ENCODE results near the gene ADAD2. TPM values are rescaled to one million over a fixed set of nuclear protein-coding genes. Genes with fewer than 3 reads are reported as not detected.
A peak's percentile ranks its signal among the peaks of the same experiment; 100 is the strongest.

ADAD2 gene
- polyA plus RNA-seq (2013, experiment 1 of 2), result 0.30 TPM
- polyA plus RNA-seq (2013, experiment 2 of 2), result 0.38 TPM

- no peaks in the 10 kb centered on the region for H3K4me1 ChIP-seq (ENCODE audit: insufficient read depth, low read length)
- no peak within 1 kb of the TSS for H3K9ac ChIP-seq (ENCODE audit: low read depth, low read length)
- 92% methylated on average over 47 of the region's 47 CpGs for WGBS
- no peaks in the 10 kb centered on the region for H3K27me3 ChIP-seq (ENCODE audit: insufficient read depth, low read length)
- H3K4me3 ChIP-seq (ENCODE audit: low read length), result no peak within 1 kb of the TSS
- no peaks in the 10 kb centered on the region for H3K36me3 ChIP-seq (ENCODE audit: insufficient read depth, low read length)
- H3K27ac ChIP-seq (ENCODE audit: low read depth, low read length), result no peak within 1 kb of the TSS
- no peaks in the 10 kb centered on the region for H3K9me3 ChIP-seq (ENCODE audit: insufficient read depth, low read depth, low read length)
Observed at GRCh38 chr16:84190731-84191388, at the start of gene ADAD2. TSS of gene ADAD2 (plus strand) at chr16:84191157. CDS start at chr16:84191231, 74 bp downstream.

GRCh38 chr16:84143081-84143480, 47.9 kb upstream of the ADAD2 start:
- Histone ChIP-seq H3K9ac (ENCODE audit: low read depth, low read length) (no peak overlapping the region), H3K4me3 (ENCODE audit: low read length) (no peak overlapping the region; the same call in 1 of the 2 replicates), H3K36me3 (ENCODE audit: insufficient read depth, low read length) (peaks cover 3% of the 10 kb centered on the region; the same call in 1 of the 2 replicates), H3K27ac (ENCODE audit: low read depth, low read length) (no peak overlapping the region), H3K9me3 (ENCODE audit: insufficient read depth, low read depth, low read length) (no peaks in the 10 kb centered on the region), H3K4me1 (ENCODE audit: insufficient read depth, low read length) (peaks cover 17% of the 10 kb centered on the region), H3K27me3 (ENCODE audit: insufficient read depth, low read length) (peaks cover 18% of the 10 kb centered on the region)
- WGBS, result 100% methylated on average over 1 of the region's 1 CpG

GRCh38 chr16:84143784-84144199, 47.2 kb upstream of the ADAD2 start:
- Histone ChIP-seq H3K27ac (ENCODE audit: low read depth, low read length) (no peak overlapping the region), H3K4me3 (ENCODE audit: low read length) (peak overlapping the region; percentile 92), H3K4me1 (ENCODE audit: insufficient read depth, low read length) (peaks cover 10% of the 10 kb centered on the region), H3K9me3 (ENCODE audit: insufficient read depth, low read depth, low read length) (no peaks in the 10 kb centered on the region), H3K9ac (ENCODE audit: low read depth, low read length) (peak overlapping the region; percentile 68; the same call in 1 of the 2 replicates), H3K36me3 (ENCODE audit: insufficient read depth, low read length) (peaks cover 3% of the 10 kb centered on the region; the same call in 1 of the 2 replicates), H3K27me3 (ENCODE audit: insufficient read depth, low read length) (peaks cover 18% of the 10 kb centered on the region)
- WGBS, result 14% methylated on average over 11 of the region's 13 CpGs

GRCh38 chr16:84144209-84144858, 46.6 kb upstream of the ADAD2 start:
- Histone ChIP-seq H3K27me3 (ENCODE audit: insufficient read depth, low read length) (peaks cover 18% of the 10 kb centered on the region), H3K36me3 (ENCODE audit: insufficient read depth, low read length) (peaks cover 3% of the 10 kb centered on the region; the same call in 1 of the 2 replicates), H3K9me3 (ENCODE audit: insufficient read depth, low read depth, low read length) (no peaks in the 10 kb centered on the region), H3K4me1 (ENCODE audit: insufficient read depth, low read length) (peaks cover 4% of the 10 kb centered on the region; the same call in 1 of the 2 replicates), H3K27ac (ENCODE audit: low read depth, low read length) (peak overlapping the region; percentile 78; the same call in 1 of the 2 replicates), H3K9ac (ENCODE audit: low read depth, low read length) (peak overlapping the region; percentile 68), H3K4me3 (ENCODE audit: low read length) (peak overlapping the region; percentile 92)
- 1% methylated on average over 39 of the region's 39 CpGs for WGBS

- Histone ChIP-seq H3K36me3 (ENCODE audit: insufficient read depth, low read length) (peaks cover 3% of the 10 kb centered on the region; the same call in 1 of the 2 replicates), H3K9me3 (ENCODE audit: insufficient read depth, low read depth, low read length) (no peaks in the 10 kb centered on the region), H3K4me3 (ENCODE audit: low read length) (peak within 1 kb of the TSS; percentile 92), H3K27ac (ENCODE audit: low read depth, low read length) (peak within 1 kb of the TSS; percentile 78; the same call in 1 of the 2 replicates), H3K4me1 (ENCODE audit: insufficient read depth, low read length) (no peaks in the 10 kb centered on the region), H3K27me3 (ENCODE audit: insufficient read depth, low read length) (peaks cover 18% of the 10 kb centered on the region), H3K9ac (ENCODE audit: low read depth, low read length) (peak within 1 kb of the TSS; percentile 68)
- under 1% methylated on average over 89 of the region's 89 CpGs for WGBS
Observed at GRCh38 chr16:84144859-84145639, 45.9 kb upstream of the ADAD2 start, which contains the start of the genes DNAAF1 and HSDL1. TSS of gene DNAAF1 (plus strand) at chr16:84145308. CDS start at chr16:84145441, 133 bp downstream. TSS of gene HSDL1 (minus strand) at chr16:84145177. CDS start at chr16:84131321, 13,856 bp downstream.

- H3K9me3 ChIP-seq (ENCODE audit: insufficient read depth, low read depth, low read length), result no peaks in the 10 kb centered on the region
- no peak overlapping the region for H3K9ac ChIP-seq (ENCODE audit: low read depth, low read length)
- 81% methylated on average over 3 of the region's 3 CpGs for WGBS
- H3K4me1 ChIP-seq (ENCODE audit: insufficient read depth, low read length), result peaks cover 8% of the 10 kb centered on the region; the same call in 1 of the 2 replicates
- no peak overlapping the region for H3K27ac ChIP-seq (ENCODE audit: low read depth, low read length)
- peaks cover 12% of the 10 kb centered on the region for H3K27me3 ChIP-seq (ENCODE audit: insufficient read depth, low read length)
- no peaks in the 10 kb centered on the region for H3K36me3 ChIP-seq (ENCODE audit: insufficient read depth, low read length)
- no peak overlapping the region for H3K4me3 ChIP-seq (ENCODE audit: low read length)
Observed at GRCh38 chr16:84150926-84151325, 40.0 kb upstream of the ADAD2 start.

GRCh38 chr16:84153660-84154214, 37.2 kb upstream of the ADAD2 start:
- Histone ChIP-seq H3K9me3 (ENCODE audit: insufficient read depth, low read depth, low read length) (no peaks in the 10 kb centered on the region), H3K27me3 (ENCODE audit: insufficient read depth, low read length) (no peaks in the 10 kb centered on the region), H3K4me3 (ENCODE audit: low read length) (no peak overlapping the region), H3K4me1 (ENCODE audit: insufficient read depth, low read length) (peaks cover 8% of the 10 kb centered on the region; the same call in 1 of the 2 replicates), H3K9ac (ENCODE audit: low read depth, low read length) (no peak overlapping the region), H3K27ac (ENCODE audit: low read depth, low read length) (no peak overlapping the region), H3K36me3 (ENCODE audit: insufficient read depth, low read length) (no peaks in the 10 kb centered on the region)
- WGBS, result 73% methylated on average over 8 of the region's 8 CpGs

GRCh38 chr16:84155226-84155625, 35.7 kb upstream of the ADAD2 start:
- Histone ChIP-seq H3K27me3 (ENCODE audit: insufficient read depth, low read length) (no peaks in the 10 kb centered on the region), H3K9ac (ENCODE audit: low read depth, low read length) (no peak overlapping the region), H3K36me3 (ENCODE audit: insufficient read depth, low read length) (no peaks in the 10 kb centered on the region), H3K4me3 (ENCODE audit: low read length) (no peak overlapping the region), H3K4me1 (ENCODE audit: insufficient read depth, low read length) (peaks cover 8% of the 10 kb centered on the region; the same call in 1 of the 2 replicates), H3K27ac (ENCODE audit: low read depth, low read length) (no peak overlapping the region), H3K9me3 (ENCODE audit: insufficient read depth, low read depth, low read length) (no peaks in the 10 kb centered on the region)
- 91% methylated on average over 4 of the region's 4 CpGs for WGBS

GRCh38 chr16:84155771-84156170, 35.2 kb upstream of the ADAD2 start:
- H3K27ac ChIP-seq (ENCODE audit: low read depth, low read length), result no peak overlapping the region
- no peak overlapping the region for H3K9ac ChIP-seq (ENCODE audit: low read depth, low read length)
- WGBS, result 93% methylated on average over 5 of the region's 6 CpGs
- no peaks in the 10 kb centered on the region for H3K27me3 ChIP-seq (ENCODE audit: insufficient read depth, low read length)
- H3K4me1 ChIP-seq (ENCODE audit: insufficient read depth, low read length), result peaks cover 8% of the 10 kb centered on the region; the same call in 1 of the 2 replicates
- H3K4me3 ChIP-seq (ENCODE audit: low read length), result no peak overlapping the region
- H3K9me3 ChIP-seq (ENCODE audit: insufficient read depth, low read depth, low read length), result no peaks in the 10 kb centered on the region
- H3K36me3 ChIP-seq (ENCODE audit: insufficient read depth, low read length), result no peaks in the 10 kb centered on the region

GRCh38 chr16:84156342-84156784, 34.6 kb upstream of the ADAD2 start:
- Histone ChIP-seq H3K36me3 (ENCODE audit: insufficient read depth, low read length) (no peaks in the 10 kb centered on the region), H3K9ac (ENCODE audit: low read depth, low read length) (no peak overlapping the region), H3K9me3 (ENCODE audit: insufficient read depth, low read depth, low read length) (no peaks in the 10 kb centered on the region), H3K27ac (ENCODE audit: low read depth, low read length) (no peak overlapping the region), H3K4me3 (ENCODE audit: low read length) (no peak overlapping the region), H3K27me3 (ENCODE audit: insufficient read depth, low read length) (no peaks in the 10 kb centered on the region), H3K4me1 (ENCODE audit: insufficient read depth, low read length) (peaks cover 8% of the 10 kb centered on the region; the same call in 1 of the 2 replicates)
- WGBS, result 88% methylated on average over 5 of the region's 5 CpGs

All from HUES64 (cell line).